Mammary epithelial cell (primary cell): Measurements from ENCODE around the gene THADA.

Source experiments
- EZH2 ChIP-seq: IDR thresholded peaks from 2 replicates; pipeline ENCODE4 v1.6.1; 2012; ENCODE audit warnings: low read length, inconsistent platforms, borderline replicate concordance
- TF ChIP-seq, protein P1 (sequence below), 2 donors: IDR thresholded peaks in 1 of 2; conservative IDR thresholded peaks in 1 of 2; 2 replicates each; pipeline ENCODE4 v1.5.1; 2011 to 2012; ENCODE audit warnings: inconsistent platforms in 2 of 2, low read length in 2 of 2, mild to moderate bottlenecking in 2 of 2, control low read depth in 1 of 2, low read depth in 1 of 2; ENCODE audit not compliant: insufficient read depth in 1 of 2; ENCODE audit errors: extremely low read depth in 1 of 2

GRCh38 chr2:43315482-43315881 is 280.4 kb downstream of the THADA start:
- TF ChIP-seq, protein P1, sequence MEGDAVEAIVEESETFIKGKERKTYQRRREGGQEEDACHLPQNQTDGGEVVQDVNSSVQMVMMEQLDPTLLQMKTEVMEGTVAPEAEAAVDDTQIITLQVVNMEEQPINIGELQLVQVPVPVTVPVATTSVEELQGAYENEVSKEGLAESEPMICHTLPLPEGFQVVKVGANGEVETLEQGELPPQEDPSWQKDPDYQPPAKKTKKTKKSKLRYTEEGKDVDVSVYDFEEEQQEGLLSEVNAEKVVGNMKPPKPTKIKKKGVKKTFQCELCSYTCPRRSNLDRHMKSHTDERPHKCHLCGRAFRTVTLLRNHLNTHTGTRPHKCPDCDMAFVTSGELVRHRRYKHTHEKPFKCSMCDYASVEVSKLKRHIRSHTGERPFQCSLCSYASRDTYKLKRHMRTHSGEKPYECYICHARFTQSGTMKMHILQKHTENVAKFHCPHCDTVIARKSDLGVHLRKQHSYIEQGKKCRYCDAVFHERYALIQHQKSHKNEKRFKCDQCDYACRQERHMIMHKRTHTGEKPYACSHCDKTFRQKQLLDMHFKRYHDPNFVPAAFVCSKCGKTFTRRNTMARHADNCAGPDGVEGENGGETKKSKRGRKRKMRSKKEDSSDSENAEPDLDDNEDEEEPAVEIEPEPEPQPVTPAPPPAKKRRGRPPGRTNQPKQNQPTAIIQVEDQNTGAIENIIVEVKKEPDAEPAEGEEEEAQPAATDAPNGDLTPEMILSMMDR (conservative IDR thresholded peaks at IDR 0.05 in 1 of 2, IDR thresholded peaks at IDR 0.05 in 1 of 2; ENCODE audit: extremely low read depth in 1 of 2, insufficient read depth in 1 of 2, low read depth in 1 of 2, low read length in 2 of 2) = no peak
- TF ChIP-seq EZH2 = no peak
